HCT116 (cell line): ENCODE measurements around the gene EIF2B5. TPM values are rescaled to one million over a fixed set of nuclear protein-coding genes. Genes with fewer than 3 reads are reported as not detected.
A peak's percentile ranks its signal among the peaks of the same experiment; 100 is the strongest.

ENCODE experiments used
- ATAC-seq: fragments of 200-7000 bp; cut with Tn5 transposase; 2 replicates; pipeline ENCODE4 v1.9.1; 2020; ENCODE audit warnings: mild to moderate bottlenecking, moderate library complexity
- BruUV-seq: library from RNA; stranded (reverse); fragments of 400-500 nt; replicated peaks from 2 replicates; lab custom pipeline; 2021; lab: Mats Ljungman, UMichigan
- CTCF ChIA-PET: fragments of 300-600 bp; sonication (Branson Sonifier 250); formaldehyde crosslinking; loops from one replicate; lab custom pipeline; 2021; ENCODE audit warnings: antibody characterized with exemption; lab: Charles Lee
- POLR2A ChIA-PET: fragments of 300-600, 350-600 bp; sonication (Branson Sonifier 250); formaldehyde crosslinking; loops from one replicate; lab custom pipeline; 2021; ENCODE audit warnings: antibody characterized with exemption; lab: Charles Lee
- RAD21 ChIA-PET, 2 experiments: fragments of 300-600 bp; sonication (Branson Sonifier 250); formaldehyde crosslinking; loops; one replicate each; lab custom pipeline; 2023; ENCODE audit warnings: low total read pairs in 2 of 2; ENCODE audit not compliant: uncharacterized antibody in 2 of 2, unreplicated experiment in 2 of 2, low non-redundant PET in 1 of 2; lab: Charles Lee
- DNase-seq: peaks from one replicate; pipeline ENCODE4 v3.0.0-alpha.2; 2010; ENCODE audit warnings: low read depth, low spot score
- H2AFZ ChIP-seq: fragments of 200-600 bp; shearing (Covaris generic), sonication (generic); 2 replicates; pipeline ENCODE4 v1.6.1; 2017; ENCODE audit warnings: low read depth, mixed run types, mixed read lengths, antibody characterized with exemption, low read length; ENCODE audit not compliant: poor library complexity, severe bottlenecking
- H3K27ac ChIP-seq: 2 replicates; pipeline ENCODE4 v1.5.1; 2012; ENCODE audit warnings: low read depth, low read length
- H3K27me3 ChIP-seq: fragments of 200-600 bp; sonication (generic); 2 replicates; pipeline ENCODE4 v1.6.1; 2016; ENCODE audit warnings: mixed run types, low read length, mixed read lengths; ENCODE audit not compliant: insufficient read depth
- H3K36me3 ChIP-seq, 2 experiments: fragments of 200-500 bp in 1 of 2; fragments of 200-600 bp in 1 of 2; sonication (Bioruptor generic) in 1 of 2; sonication (generic) in 1 of 2; 2 replicates each; pipeline versions ENCODE4 v1.5.1 to v1.6.1; 2014 to 2016; ENCODE audit warnings: low read length in 2 of 2, inconsistent platforms in 1 of 2, mixed read lengths in 1 of 2, mixed run types in 1 of 2; ENCODE audit not compliant: insufficient read depth in 2 of 2, control insufficient read depth in 1 of 2
- H3K4me1 ChIP-seq, 2 experiments: fragments of 200-600 bp in 1 of 2; sonication (generic) in 1 of 2; 2 replicates each; pipeline versions ENCODE4 v1.5.1 to v1.6.1; 2012 to 2017; ENCODE audit warnings: low read length in 2 of 2, inconsistent platforms in 1 of 2, mild to moderate bottlenecking in 1 of 2, mixed read lengths in 1 of 2, mixed run types in 1 of 2, moderate library complexity in 1 of 2; ENCODE audit not compliant: insufficient read depth in 2 of 2, control insufficient read depth in 1 of 2
- H3K4me2 ChIP-seq: fragments of 200-600 bp; sonication (generic); 2 replicates; pipeline ENCODE4 v1.6.1; 2017; ENCODE audit warnings: mixed run types, low read length, mixed read lengths
- H3K4me3 ChIP-seq, 2 experiments: fragments of 200-600 bp in 1 of 2; sonication (generic) in 1 of 2; replicated peaks in 1 of 2; 2 replicates each; pipeline ENCODE4 v1.5.1; 2011 to 2016; ENCODE audit warnings: low read length in 2 of 2, control low read depth in 1 of 2, low read depth in 1 of 2, mild to moderate bottlenecking in 1 of 2, mixed read lengths in 1 of 2, mixed run types in 1 of 2
- H3K79me2 ChIP-seq: fragments of 200-600 bp; sonication (generic); 2 replicates; pipeline ENCODE4 v1.6.1; 2017; ENCODE audit warnings: mild to moderate bottlenecking, mixed run types, low read length, moderate library complexity, mixed read lengths; ENCODE audit not compliant: insufficient read depth
- H3K9ac ChIP-seq: fragments of 200-600 bp; sonication (generic); 2 replicates; pipeline ENCODE4 v1.6.1; 2016; ENCODE audit warnings: low read length, mixed read lengths
- H3K9me2 ChIP-seq: fragments of 200-600 bp; sonication (generic), shearing (Covaris generic); 2 replicates; pipeline ENCODE4 v1.6.1; 2017; ENCODE audit warnings: mixed run types, mild to moderate bottlenecking, moderate library complexity; ENCODE audit not compliant: insufficient read depth
- H3K9me3 ChIP-seq, 2 experiments: fragments of 200-500 bp in 1 of 2; fragments of 200-600 bp in 1 of 2; sonication (Bioruptor generic) in 1 of 2; sonication (generic) in 1 of 2; 2 replicates each; pipeline ENCODE4 v1.6.1; 2014 to 2017; ENCODE audit warnings: low read length in 2 of 2, mixed read lengths in 2 of 2, inconsistent platforms in 1 of 2, low read depth in 1 of 2, mild to moderate bottlenecking in 1 of 2, mixed run types in 1 of 2, moderate library complexity in 1 of 2; ENCODE audit not compliant: control insufficient read depth in 1 of 2, insufficient read depth in 1 of 2
- H4K20me1 ChIP-seq: fragments of 200-600 bp; sonication (generic), shearing (Covaris generic); 2 replicates; pipeline ENCODE4 v1.6.1; 2017; ENCODE audit warnings: mixed run types, mild to moderate bottlenecking, moderate library complexity; ENCODE audit not compliant: insufficient read depth
- CEBPB ChIP-seq: IDR thresholded peaks from 2 replicates; pipeline ENCODE4 v1.6.1; 2012; ENCODE audit warnings: low read depth
- EGR1 ChIP-seq: IDR thresholded peaks from 2 replicates; pipeline ENCODE4 v1.6.1; 2012; ENCODE audit warnings: low read depth
- ELF1 ChIP-seq: IDR thresholded peaks from 2 replicates; pipeline ENCODE4 v1.6.1; 2012; ENCODE audit warnings: low read depth, borderline replicate concordance
- EZH2phosphoT487 ChIP-seq: fragments of 200-600 bp; IDR thresholded peaks from 2 replicates; pipeline ENCODE4 v1.6.1; 2018; ENCODE audit warnings: antibody characterized with exemption, borderline replicate concordance
- JUND ChIP-seq: IDR thresholded peaks from 2 replicates; pipeline ENCODE4 v1.6.1; 2012
- POLR2A ChIP-seq: IDR thresholded peaks from 2 replicates; pipeline ENCODE4 v1.7.0; 2011; ENCODE audit warnings: borderline replicate concordance; ENCODE audit not compliant: insufficient read depth, insufficient read length; ENCODE audit errors: extremely low read depth
- POLR2AphosphoS5 ChIP-seq: IDR thresholded peaks from 2 replicates; pipeline ENCODE4 v1.6.1; 2011; ENCODE audit warnings: mild to moderate bottlenecking, low read depth, low read length, moderate library complexity
- SIN3A ChIP-seq: IDR thresholded peaks from 2 replicates; pipeline ENCODE4 v1.6.1; 2012; ENCODE audit warnings: low read depth
- SP1 ChIP-seq: IDR thresholded peaks from 2 replicates; pipeline ENCODE4 v1.6.1; 2012; ENCODE audit warnings: low read depth
- SRF ChIP-seq: IDR thresholded peaks from 2 replicates; pipeline ENCODE4 v1.6.1; 2012; ENCODE audit warnings: low read depth
- TCF7L2 ChIP-seq: IDR thresholded peaks from 2 replicates; pipeline ENCODE4 v1.7.0; 2011; ENCODE audit warnings: borderline replicate concordance, inconsistent platforms; ENCODE audit not compliant: insufficient read depth, insufficient read length; ENCODE audit errors: extremely low read depth
- YY1 ChIP-seq: IDR thresholded peaks from 2 replicates; pipeline ENCODE4 v1.6.1; 2011; ENCODE audit warnings: low read length, low read depth, moderate library complexity, mild to moderate bottlenecking; ENCODE audit not compliant: insufficient replicate concordance; ENCODE audit errors: extremely low read depth
- ZFX ChIP-seq: fragments of 450-650 bp; IDR thresholded peaks from 2 replicates; pipeline ENCODE4 v1.6.1; 2017
- ZNF274 ChIP-seq: fragments of 200-500 bp; sonication (Bioruptor generic); IDR thresholded peaks from 2 replicates; pipeline ENCODE4 v1.6.1; 2014; ENCODE audit warnings: mild to moderate bottlenecking, low read depth, low read length, inconsistent platforms
- intact Hi-C: fragments of 100-400 bp; cut with micrococcal nuclease; formaldehyde crosslinking; loops from 2 replicates; pipeline ENCODE4 v1.10.0; 2022
- total RNA-seq: library from RNA; stranded (reverse); gene quantifications from one replicate; pipeline ENCODE4 v1.2.1, GENCODE V29; 2021; ENCODE audit not compliant: unreplicated experiment
- TF ChIP-seq, protein P1 (sequence below): IDR thresholded peaks from 2 replicates; pipeline ENCODE4 v1.6.1; 2012
- TF ChIP-seq, protein P2 (sequence below): IDR thresholded peaks from 2 replicates; pipeline ENCODE4 v1.6.1; 2012; ENCODE audit warnings: low read depth
- TF ChIP-seq, protein P3 (sequence below): IDR thresholded peaks from 2 replicates; pipeline ENCODE4 v1.6.1; 2012
- TF ChIP-seq, protein P4 (sequence below), 3 experiments: fragments of 200-600 bp in 1 of 3; sonication (generic) in 1 of 3; IDR thresholded peaks in 2 of 3; conservative IDR thresholded peaks in 1 of 3; 2 replicates each; pipeline ENCODE4 v1.5.1; 2012 to 2017; ENCODE audit warnings: low read depth in 2 of 3, low read length in 2 of 3, antibody characterized with exemption in 1 of 3, borderline replicate concordance in 1 of 3, control low read depth in 1 of 3, mild to moderate bottlenecking in 1 of 3, mixed read lengths in 1 of 3, mixed run types in 1 of 3, moderate library complexity in 1 of 3; ENCODE audit not compliant: insufficient read depth in 1 of 3

EIF2B5 gene
- total RNA-seq, 1 experiment from 2014 or later: 50.3 TPM

DNA sequence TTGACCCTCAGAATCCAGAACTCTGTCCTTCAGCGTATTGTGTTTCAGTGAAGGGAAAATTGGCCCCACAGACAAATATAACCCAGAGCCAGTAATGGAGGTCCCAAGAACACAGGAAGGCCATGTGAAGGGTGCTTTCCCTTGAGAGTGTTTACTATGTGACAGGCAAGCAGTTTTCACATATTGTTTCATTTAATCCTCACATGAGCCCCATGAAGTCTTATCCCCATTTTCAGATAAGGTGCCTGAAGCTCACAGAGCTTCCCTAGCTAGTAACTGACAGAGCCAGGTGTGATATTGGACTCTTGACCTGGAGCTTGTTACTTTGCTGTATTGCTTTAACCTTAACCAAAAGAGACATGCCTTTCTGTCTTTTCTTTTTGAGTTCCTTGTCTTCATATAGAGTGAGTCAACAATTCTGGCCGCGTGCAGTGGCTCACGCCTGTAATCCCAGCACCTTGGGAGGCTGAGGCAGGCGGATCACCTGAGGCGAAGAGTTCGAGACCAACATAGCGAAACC lies 10.7 kb downstream of the EIF2B5 start:
- no peaks in the 10 kb centered on the region for H4K20me1 ChIP-seq
- DNase-seq (no peak), ATAC-seq (no peak)
- CTCF ChIA-PET: interaction anchor here (1.0 to 2.1 kb wide), 5 partner anchors 96 to 143 kb away, joined by 4 to 9 read pairs (median 6); partner anchors contain the start of gene EEF1AKMT4
- no peaks in the 10 kb centered on the region for H3K9me3 ChIP-seq
- H3K27ac ChIP-seq: peak overlapping the region; percentile 8; the same call in 1 of the 2 replicates
- H3K36me3 ChIP-seq: peaks cover 32 to 38% of the 10 kb centered on the region in 2 experiments
- TF ChIP-seq POLR2AphosphoS5 (no peak), JUND (no peak), ELF1 (no peak), POLR2A (no peak), SP1 (no peak), TCF7L2 (no peak), EGR1 (no peak), ZFX (no peak), YY1 (no peak), ZNF274 (no peak), EZH2phosphoT487 (no peak), CEBPB (no peak), SIN3A (no peak), SRF (no peak)
- TF ChIP-seq, protein P1, sequence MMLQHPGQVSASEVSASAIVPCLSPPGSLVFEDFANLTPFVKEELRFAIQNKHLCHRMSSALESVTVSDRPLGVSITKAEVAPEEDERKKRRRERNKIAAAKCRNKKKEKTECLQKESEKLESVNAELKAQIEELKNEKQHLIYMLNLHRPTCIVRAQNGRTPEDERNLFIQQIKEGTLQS: no peak
- TF ChIP-seq, protein P2, sequence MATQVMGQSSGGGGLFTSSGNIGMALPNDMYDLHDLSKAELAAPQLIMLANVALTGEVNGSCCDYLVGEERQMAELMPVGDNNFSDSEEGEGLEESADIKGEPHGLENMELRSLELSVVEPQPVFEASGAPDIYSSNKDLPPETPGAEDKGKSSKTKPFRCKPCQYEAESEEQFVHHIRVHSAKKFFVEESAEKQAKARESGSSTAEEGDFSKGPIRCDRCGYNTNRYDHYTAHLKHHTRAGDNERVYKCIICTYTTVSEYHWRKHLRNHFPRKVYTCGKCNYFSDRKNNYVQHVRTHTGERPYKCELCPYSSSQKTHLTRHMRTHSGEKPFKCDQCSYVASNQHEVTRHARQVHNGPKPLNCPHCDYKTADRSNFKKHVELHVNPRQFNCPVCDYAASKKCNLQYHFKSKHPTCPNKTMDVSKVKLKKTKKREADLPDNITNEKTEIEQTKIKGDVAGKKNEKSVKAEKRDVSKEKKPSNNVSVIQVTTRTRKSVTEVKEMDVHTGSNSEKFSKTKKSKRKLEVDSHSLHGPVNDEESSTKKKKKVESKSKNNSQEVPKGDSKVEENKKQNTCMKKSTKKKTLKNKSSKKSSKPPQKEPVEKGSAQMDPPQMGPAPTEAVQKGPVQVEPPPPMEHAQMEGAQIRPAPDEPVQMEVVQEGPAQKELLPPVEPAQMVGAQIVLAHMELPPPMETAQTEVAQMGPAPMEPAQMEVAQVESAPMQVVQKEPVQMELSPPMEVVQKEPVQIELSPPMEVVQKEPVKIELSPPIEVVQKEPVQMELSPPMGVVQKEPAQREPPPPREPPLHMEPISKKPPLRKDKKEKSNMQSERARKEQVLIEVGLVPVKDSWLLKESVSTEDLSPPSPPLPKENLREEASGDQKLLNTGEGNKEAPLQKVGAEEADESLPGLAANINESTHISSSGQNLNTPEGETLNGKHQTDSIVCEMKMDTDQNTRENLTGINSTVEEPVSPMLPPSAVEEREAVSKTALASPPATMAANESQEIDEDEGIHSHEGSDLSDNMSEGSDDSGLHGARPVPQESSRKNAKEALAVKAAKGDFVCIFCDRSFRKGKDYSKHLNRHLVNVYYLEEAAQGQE: no peak
- TF ChIP-seq, protein P3, sequence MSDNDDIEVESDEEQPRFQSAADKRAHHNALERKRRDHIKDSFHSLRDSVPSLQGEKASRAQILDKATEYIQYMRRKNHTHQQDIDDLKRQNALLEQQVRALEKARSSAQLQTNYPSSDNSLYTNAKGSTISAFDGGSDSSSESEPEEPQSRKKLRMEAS: no peak
- TF ChIP-seq, protein P4, sequence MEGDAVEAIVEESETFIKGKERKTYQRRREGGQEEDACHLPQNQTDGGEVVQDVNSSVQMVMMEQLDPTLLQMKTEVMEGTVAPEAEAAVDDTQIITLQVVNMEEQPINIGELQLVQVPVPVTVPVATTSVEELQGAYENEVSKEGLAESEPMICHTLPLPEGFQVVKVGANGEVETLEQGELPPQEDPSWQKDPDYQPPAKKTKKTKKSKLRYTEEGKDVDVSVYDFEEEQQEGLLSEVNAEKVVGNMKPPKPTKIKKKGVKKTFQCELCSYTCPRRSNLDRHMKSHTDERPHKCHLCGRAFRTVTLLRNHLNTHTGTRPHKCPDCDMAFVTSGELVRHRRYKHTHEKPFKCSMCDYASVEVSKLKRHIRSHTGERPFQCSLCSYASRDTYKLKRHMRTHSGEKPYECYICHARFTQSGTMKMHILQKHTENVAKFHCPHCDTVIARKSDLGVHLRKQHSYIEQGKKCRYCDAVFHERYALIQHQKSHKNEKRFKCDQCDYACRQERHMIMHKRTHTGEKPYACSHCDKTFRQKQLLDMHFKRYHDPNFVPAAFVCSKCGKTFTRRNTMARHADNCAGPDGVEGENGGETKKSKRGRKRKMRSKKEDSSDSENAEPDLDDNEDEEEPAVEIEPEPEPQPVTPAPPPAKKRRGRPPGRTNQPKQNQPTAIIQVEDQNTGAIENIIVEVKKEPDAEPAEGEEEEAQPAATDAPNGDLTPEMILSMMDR (IDR thresholded peaks at IDR 0.05 in 2 of 3, conservative IDR thresholded peaks at IDR 0.05 in 1 of 3; ENCODE audit: borderline replicate concordance in 1 of 3, insufficient read depth in 1 of 3, low read depth in 2 of 3, low read length in 2 of 3): no peak
- no peaks in the 10 kb centered on the region for H3K9me2 ChIP-seq
- peaks cover 0 to 17% of the 10 kb centered on the region in 2 experiments; a peak in 1 of 4 replicates for H3K4me1 ChIP-seq
- no peak overlapping the region for H3K4me3 ChIP-seq
- BruUV-seq: no TSS peak
- H3K9ac ChIP-seq: no peak overlapping the region
- no peak overlapping the region for H2AFZ ChIP-seq
- H3K4me2 ChIP-seq: no peak overlapping the region
- intact Hi-C loops: loop anchor here (1.0 to 2.0 kb wide), 2 partner anchors 103 to 143 kb away; partner anchors contain the start of genes ALG3 and EEF1AKMT4
- RAD21 ChIA-PET: interaction anchor here (0.7 to 1.0 kb wide), 3 partner anchors 96 to 143 kb away, joined by 3 read pairs; no protein-coding TSS in a partner anchor
- peaks cover 2% of the 10 kb centered on the region; the same call in 1 of the 2 replicates for H3K79me2 ChIP-seq
- H3K27me3 ChIP-seq: no peaks in the 10 kb centered on the region
- POLR2A ChIA-PET: interaction anchor here (1.3 to 2.3 kb wide), 2 partner anchors 11 to 40 kb away, joined by 3 to 7 read pairs; partner anchors contain the start of genes ABCF3 and EIF2B5
